A549 (cell line): Measurements from ENCODE around the gene PDZD7. TPM values are rescaled to one million over a fixed set of nuclear protein-coding genes. Genes with fewer than 3 reads are reported as not detected.

Experiments
- ATAC-seq, 2 experiments: fragments of 200-7000 bp in 1 of 2; fragments of >200 bp in 1 of 2; cut with Nextera tagmentation in 1 of 2; cut with Tn5 transposase in 1 of 2; 3 replicates each; pipeline versions ENCODE4 v1.8.0 to v1.9.1; 2018 to 2020; ENCODE audit warnings: mild to moderate bottlenecking in 1 of 2, moderate library complexity in 1 of 2
- CTCF ChIA-PET: fragments of 300-600 bp; sonication (Branson Sonifier 250); formaldehyde crosslinking; extraction: SDS; loops from one replicate; lab custom pipeline; 2021; ENCODE audit warnings: antibody characterized with exemption, inconsistent platforms; lab: Yijun Ruan, JAX
- POLR2A ChIA-PET: fragments of 350-600 bp; formaldehyde crosslinking; extraction: SDS; loops from one replicate; lab custom pipeline; 2021; ENCODE audit warnings: antibody characterized with exemption, inconsistent platforms; lab: Yijun Ruan, JAX
- DNase-seq, 2 experiments: peaks; one replicate each; pipeline versions ENCODE4 v3.0.0 to v3.0.0-alpha.2; 2011 to 2016; ENCODE audit warnings: low read depth in 1 of 2, low spot score in 1 of 2
- FAIRE-seq: peaks from 2 replicates; lab custom pipeline; 2011; peaks lifted over from hg19 to GRCh38; lab: Jason Lieb, UNC
- H3K27ac ChIP-seq, 2 experiments: fragments of >200 bp; sonication (Bioruptor Twin); formaldehyde crosslinking; 3 replicates each; pipeline ENCODE4 v1.5.1; 2016 to 2017
- H3K4me1 ChIP-seq: fragments of >200 bp; sonication (Bioruptor Twin); formaldehyde crosslinking; 3 replicates; pipeline ENCODE4 v1.6.1; 2016
- H3K4me2 ChIP-seq: fragments of >200 bp; sonication (Bioruptor Twin); formaldehyde crosslinking; 3 replicates; pipeline ENCODE4 v1.6.1; 2016
- H3K4me3 ChIP-seq: fragments of >200 bp; sonication (Bioruptor Twin); formaldehyde crosslinking; 3 replicates; pipeline ENCODE4 v1.5.1; 2016
- H3K9me3 ChIP-seq: fragments of >200 bp; sonication (Bioruptor Twin); formaldehyde crosslinking; 3 replicates; pipeline ENCODE4 v1.6.1; 2016
- CBX2 ChIP-seq: fragments of 200-600 bp; sonication (generic); IDR thresholded peaks from 2 replicates; pipeline ENCODE4 v1.6.1; 2016; ENCODE audit warnings: low read depth, mild to moderate bottlenecking, borderline replicate concordance
- CBX8 ChIP-seq: fragments of 200-600 bp; sonication (generic); IDR thresholded peaks from 2 replicates; pipeline ENCODE4 v1.6.1; 2016
- CEBPB ChIP-seq, 2 experiments: fragments of >200 bp in 1 of 2; sonication (Bioruptor Twin) in 1 of 2; formaldehyde crosslinking in 1 of 2; IDR thresholded peaks; 2 replicates each; pipeline ENCODE4 v1.6.1; 2012 to 2016
- CTCF ChIP-seq: fragments of >200 bp; sonication (Bioruptor Twin); formaldehyde crosslinking; IDR thresholded peaks from 3 replicates; pipeline ENCODE4 v1.5.1; 2016
- E2F6 ChIP-seq: IDR thresholded peaks from 2 replicates; pipeline ENCODE4 v1.6.1; 2012; ENCODE audit warnings: low read depth, borderline replicate concordance
- ESRRA ChIP-seq: fragments of 150-350 bp; IDR thresholded peaks from 2 replicates; pipeline ENCODE4 v1.6.1; 2014; ENCODE audit warnings: mild to moderate bottlenecking, low read length, borderline replicate concordance
- FOSL2 ChIP-seq, 2 experiments: fragments of 450-650 bp in 1 of 2; fragments of >200 bp in 1 of 2; sonication (Bioruptor Twin) in 1 of 2; formaldehyde crosslinking; IDR thresholded peaks; 2 replicates each; pipeline versions ENCODE4 v1.5.0 to v1.6.1; 2016 to 2020; ENCODE audit warnings: mild to moderate bottlenecking in 1 of 2, moderate library complexity in 1 of 2
- HES2 ChIP-seq: fragments of >200 bp; sonication (Bioruptor Twin); formaldehyde crosslinking; IDR thresholded peaks from 2 replicates; pipeline ENCODE4 v1.6.1; 2016
- HEYL ChIP-seq: fragments of 250-450 bp; sonication (Bioruptor Pico); IDR thresholded peaks from 2 replicates; pipeline ENCODE4 v1.8.0; 2021; ENCODE audit warnings: mild to moderate bottlenecking, moderate library complexity
- HOXA7 ChIP-seq: fragments of 250-450 bp; sonication (Bioruptor Pico); IDR thresholded peaks from 2 replicates; pipeline ENCODE4 v1.5.0; 2020; ENCODE audit warnings: mild to moderate bottlenecking, moderate library complexity
- HOXB13 ChIP-seq: fragments of 250-450 bp; sonication (Bioruptor Pico); IDR thresholded peaks from 2 replicates; pipeline ENCODE4 v1.5.0; 2020; ENCODE audit warnings: low read depth, mild to moderate bottlenecking, moderate library complexity
- HOXB5 ChIP-seq: fragments of 250-450 bp; sonication (Bioruptor Pico); IDR thresholded peaks from 2 replicates; pipeline ENCODE4 v1.5.0; 2020; ENCODE audit warnings: mild to moderate bottlenecking, moderate library complexity
- JUN ChIP-seq, 2 experiments: fragments of >200 bp; sonication (Bioruptor Twin); formaldehyde crosslinking; IDR thresholded peaks; 2 replicates in 1 of 2; 3 replicates in 1 of 2; pipeline ENCODE4 v1.6.1; 2016 to 2017
- MAX ChIP-seq: IDR thresholded peaks from 2 replicates; pipeline ENCODE4 v1.6.1; 2012
- MAZ ChIP-seq: fragments of 150-350 bp; IDR thresholded peaks from 2 replicates; pipeline ENCODE4 v1.6.1; 2014; ENCODE audit warnings: antibody characterized with exemption, low read depth, low read length, borderline replicate concordance
- PBX3 ChIP-seq: IDR thresholded peaks from 2 replicates; pipeline ENCODE4 v1.6.1; 2012
- POLR2A ChIP-seq: IDR thresholded peaks from 2 replicates; pipeline ENCODE4 v1.6.1; 2012; ENCODE audit warnings: mild to moderate bottlenecking, low read length
- RAD21 ChIP-seq, 2 experiments: fragments of >200 bp in 1 of 2; sonication (Bioruptor Twin) in 1 of 2; formaldehyde crosslinking in 1 of 2; IDR thresholded peaks in 1 of 2; conservative IDR thresholded peaks in 1 of 2; 2 replicates in 1 of 2; 3 replicates in 1 of 2; pipeline ENCODE4 v1.6.1; 2012 to 2018; ENCODE audit warnings: inconsistent platforms in 1 of 2
- RCOR1 ChIP-seq: fragments of 150-350 bp; IDR thresholded peaks from 2 replicates; pipeline ENCODE4 v1.6.1; 2014; ENCODE audit warnings: antibody characterized with exemption, low read length, low read depth
- REST ChIP-seq: fragments of 200-600 bp; sonication (generic); IDR thresholded peaks from 2 replicates; pipeline ENCODE4 v1.6.1; 2016; ENCODE audit warnings: antibody characterized with exemption, mild to moderate bottlenecking, moderate library complexity
- SMC3 ChIP-seq: fragments of >200 bp; sonication (Bioruptor Twin); formaldehyde crosslinking; IDR thresholded peaks from 3 replicates; pipeline ENCODE4 v1.6.1; 2018; ENCODE audit warnings: inconsistent platforms
- TP53 ChIP-seq: fragments of 250-450 bp; sonication (Bioruptor Pico); IDR thresholded peaks from 2 replicates; pipeline ENCODE4 v1.5.0; 2021; ENCODE audit warnings: mild to moderate bottlenecking, moderate library complexity
- ZFP36 ChIP-seq: fragments of 450-650 bp; IDR thresholded peaks from 2 replicates; pipeline ENCODE4 v1.6.1; 2014; ENCODE audit warnings: borderline replicate concordance; ENCODE audit not compliant: partially characterized antibody
- ZNF302 ChIP-seq: fragments of 250-450 bp; sonication (Bioruptor Pico); IDR thresholded peaks from 2 replicates; pipeline ENCODE4 v1.9.0; 2021; ENCODE audit warnings: inconsistent platforms, mild to moderate bottlenecking, moderate library complexity
- WGBS: methylation state at CpG from one replicate; pipeline ENCODE4 v1.1.6; 2017; ENCODE audit errors: missing lambda C conversion rate; 5-methylcytosine and 5-hydroxymethylcytosine counted together
- polyA plus RNA-seq, 4 experiments: library from polyadenylated mRNA; depleted of rRNA in 3 of 4; stranded (reverse); fragments of >200 nt; fragmentation: RNase III in 1 of 4; extraction: RNeasy Plus Mini Kit Qiagen cat#74134 plus additional on column Dnase treatment in 1 of 4; gene quantifications; 2 replicates in 3 of 4; 3 replicates in 1 of 4; pipeline ENCODE4 v1.2.3, GENCODE V29; 2011 to 2017

The PDZD7 gene
- polyA plus RNA-seq, 2 of the 4 experiments (the other 2 are of a cell fraction): 0.21 to 0.56 TPM

- TF ChIP-seq CTCF (peak; percentile 89), POLR2A (peak; percentile 21; the same call in 1 of the 2 replicates)
Measured at GRCh38 chr10:101067356-101068083, 36.6 kb upstream of the PDZD7 start (continued).

- ATAC-seq (peak; percentile 15), FAIRE-seq (no peak), DNase-seq (peak in 1 of 2 experiments; percentile 36)
- H3K4me3 ChIP-seq: peak overlapping the region; percentile 57
- H3K4me2 ChIP-seq: peak overlapping the region; percentile 84
- TF ChIP-seq CBX8 (no peak), REST (no peak), HOXA7 (CRISPR knock-in tag) (no peak), MAZ (no peak), HOXB13 (CRISPR knock-in tag) (no peak), HEYL (CRISPR knock-in tag) (no peak), ESRRA (no peak), PBX3 (no peak), TP53 (CRISPR knock-in tag) (no peak)
- no peaks in the 10 kb centered on the region for H3K9me3 ChIP-seq
- peak overlapping the region; percentile 87 to 91 for H3K27ac ChIP-seq
- H3K4me1 ChIP-seq: peaks cover 26% of the 10 kb centered on the region
- CTCF ChIA-PET: interaction anchor here (0.6 to 65.1 kb wide), 8 partner anchors 10 to 74 kb away, joined by 3 to 2364 read pairs (median 4); partner anchors contain the start of genes KAZALD1, PDZD7 and SFXN3
- under 1% methylated on average over 25 of the region's 31 CpGs for WGBS
- POLR2A ChIA-PET: interaction anchor here (0.6 to 2.1 kb wide), 5 partner anchors 16 to 749 kb away, joined by 3 to 17 read pairs (median 6); partner anchors contain the start of genes PDZD7 and SFXN3
Measured at GRCh38 chr10:101066896-101067355, 36.0 kb upstream of the PDZD7 start.

- peak overlapping the region; percentile 84 for H3K4me2 ChIP-seq
- ATAC-seq: peak; percentile 77 to 84
- H3K4me3 ChIP-seq: peak overlapping the region; percentile 57
- DNase-seq: peak; percentile 88 to 96
- ChIA-PET CTCF (interaction anchor here (1.0 to 65.1 kb wide), 8 partner anchors 11 to 75 kb away, joined by 3 to 2364 read pairs (median 7); partner anchors contain the start of genes KAZALD1, PDZD7 and SFXN3), POLR2A (interaction anchor here (1.3 to 2.1 kb wide), 3 partner anchors 16 to 35 kb away, joined by 6 to 17 read pairs (median 6); partner anchors contain the start of genes PDZD7 and SFXN3)
- no peaks in the 10 kb centered on the region for H3K9me3 ChIP-seq
- H3K27ac ChIP-seq: peak overlapping the region; percentile 87 to 91
- peaks cover 32% of the 10 kb centered on the region for H3K4me1 ChIP-seq
- no peak for FAIRE-seq
- under 1% methylated on average over 22 of the region's 49 CpGs for WGBS
- no peak for TF ChIP-seq RCOR1
- peak; percentile 74 for TF ChIP-seq SMC3
- TF ChIP-seq RAD21 (conservative IDR thresholded peaks at IDR 0.05 in 1 of 2, IDR thresholded peaks at IDR 0.05 in 1 of 2): peak; percentile 30 to 53
- peak; percentile 39; the same call in 1 of the 2 replicates for TF ChIP-seq E2F6
- no peak for TF ChIP-seq CEBPB (IDR thresholded peaks at IDR 0.05)
- no peak for TF ChIP-seq HEYL (CRISPR knock-in tag)
- peak in 1 of 2 experiments; percentile 61; a peak in 2 of 5 replicates for TF ChIP-seq JUN (IDR thresholded peaks at IDR 0.05)
- peak; percentile 89 for TF ChIP-seq MAX
- TF ChIP-seq HOXB5 (CRISPR knock-in tag): no peak
- no peak for TF ChIP-seq ZNF302 (CRISPR knock-in tag)
- TF ChIP-seq ESRRA: peak; percentile 67; the same call in 1 of the 2 replicates
- TF ChIP-seq ZFP36: no peak
- no peak for TF ChIP-seq FOSL2 (IDR thresholded peaks at IDR 0.05)
- no peak for TF ChIP-seq FOSL2 (CRISPR knock-in tag; IDR thresholded peaks at IDR 0.05)
- no peak for TF ChIP-seq CBX2
- TF ChIP-seq HES2: no peak
Measured at GRCh38 chr10:101066146-101066895, 35.4 kb upstream of the PDZD7 start.
